Measurements from ENCODE around the gene GSTM4. TPM values are rescaled to one million over a fixed set of nuclear protein-coding genes. Genes with fewer than 3 reads are reported as not detected.

GSTM4 gene
- 10 to 100 TPM; 57.8 to 63.2 (median 62.2) TPM for polyA plus RNA-seq (ENCODE audit: insufficient read length in 3 of 3)
- long read RNA-seq, donor 1, transcript GSTM4-204 (8 exons, 1,412 nt), result major isoform, 11 of 13 reads
- long read RNA-seq, donor 1, partial matches to known transcripts, result 0 of 13 reads
- long read RNA-seq, donor 1, other reads (novel, unspliced or antisense), result 0 of 13 reads
- long read RNA-seq, donor 2, transcript GSTM4-204 (8 exons, 1,412 nt), result major isoform, 10 of 27 reads
- long read RNA-seq, donor 2, partial matches to known transcripts, result 10 of 27 reads
- long read RNA-seq, donor 2, other reads (novel, unspliced or antisense), result 0 of 27 reads
- long read RNA-seq, donor 3, transcript GSTM4-201 (8 exons, 1,321 nt), result minor isoform, 6 of 26 reads
- long read RNA-seq, donor 3, transcript GSTM4-204 (8 exons, 1,412 nt), result major isoform, 17 of 26 reads
- long read RNA-seq, donor 3, partial matches to known transcripts, result 0 of 26 reads
- long read RNA-seq, donor 3, other reads (novel, unspliced or antisense), result 0 of 26 reads
- long read RNA-seq, donor 4, transcript GSTM4-204 (8 exons, 1,412 nt), result major isoform, 17 of 21 reads
- long read RNA-seq, donor 4, partial matches to known transcripts, result 0 of 21 reads
- long read RNA-seq, donor 4, other reads (novel, unspliced or antisense), result 0 of 21 reads
- long read RNA-seq, donor 5, result 0 reads
- long read RNA-seq, donor 6, transcript GSTM4-204 (8 exons, 1,412 nt), result major isoform, 5 of 7 reads
- long read RNA-seq, donor 6, partial matches to known transcripts, result 0 of 7 reads
- long read RNA-seq, donor 6, other reads (novel, unspliced or antisense), result 0 of 7 reads
- long read RNA-seq, donor 7, transcript GSTM4-204 (8 exons, 1,412 nt), result major isoform, 13 of 16 reads
- long read RNA-seq, donor 7, partial matches to known transcripts, result 0 of 16 reads
- long read RNA-seq, donor 7, other reads (novel, unspliced or antisense), result 0 of 16 reads
- long read RNA-seq, donor 8, transcript GSTM4-201 (8 exons, 1,321 nt), result minor isoform, 5 of 470 reads
- long read RNA-seq, donor 8, transcript GSTM4-204 (8 exons, 1,412 nt), result major isoform, 27 of 470 reads
- long read RNA-seq, donor 8, partial matches to known transcripts, result 390 of 470 reads
- long read RNA-seq, donor 8, other reads (novel, unspliced or antisense), result 46 of 470 reads
- long read RNA-seq, donor 9, transcript GSTM4-204 (8 exons, 1,412 nt), result major isoform, 11 of 236 reads
- long read RNA-seq, donor 9, partial matches to known transcripts, result 102 of 236 reads
- long read RNA-seq, donor 9, other reads (novel, unspliced or antisense), result 120 of 236 reads
- long read RNA-seq, donor 10, transcript GSTM4-204 (8 exons, 1,412 nt), result major isoform, 11 of 324 reads
- long read RNA-seq, donor 10, partial matches to known transcripts, result 286 of 324 reads
- long read RNA-seq, donor 10, other reads (novel, unspliced or antisense), result 25 of 324 reads
- long read RNA-seq, donor 11, transcript GSTM4-204 (8 exons, 1,412 nt), result major isoform, 9 of 10 reads
- long read RNA-seq, donor 11, partial matches to known transcripts, result 0 of 10 reads
- long read RNA-seq, donor 11, other reads (novel, unspliced or antisense), result 0 of 10 reads
- long read RNA-seq, donor 12, partial matches to known transcripts, result 0 of 7 reads
- long read RNA-seq, donor 12, other reads (novel, unspliced or antisense), result 0 of 7 reads
- long read RNA-seq, donor 13, transcript GSTM4-204 (8 exons, 1,412 nt), result major isoform, 28 of 47 reads
- long read RNA-seq, donor 13, partial matches to known transcripts, result 11 of 47 reads
- long read RNA-seq, donor 13, other reads (novel, unspliced or antisense), result 0 of 47 reads
- long read RNA-seq, donor 14, transcript GSTM4-204 (8 exons, 1,412 nt), result major isoform, 9 of 14 reads
- long read RNA-seq, donor 14, partial matches to known transcripts, result 0 of 14 reads
- long read RNA-seq, donor 14, other reads (novel, unspliced or antisense), result 0 of 14 reads
- long read RNA-seq, donor 15, transcript GSTM4-204 (8 exons, 1,412 nt), result major isoform, 8 of 10 reads
- long read RNA-seq, donor 15, partial matches to known transcripts, result 0 of 10 reads
- long read RNA-seq, donor 15, other reads (novel, unspliced or antisense), result 0 of 10 reads
- long read RNA-seq, donor 16, transcript GSTM4-204 (8 exons, 1,412 nt), result major isoform, 25 of 33 reads
- long read RNA-seq, donor 16, partial matches to known transcripts, result 0 of 33 reads
- long read RNA-seq, donor 16, other reads (novel, unspliced or antisense), result 0 of 33 reads

GRCh38 chr1:109655615-109656519 is at the start of gene GSTM4:
Gene GSTM4, plus strand, starts transcription at chr1:109656099. Its CDS starts 291 bp downstream, at chr1:109656390.
- peak in 8 of 11 donors; percentile 53 to 81 (median 74) for DNase-seq (ENCODE audit: extremely low read depth in 1 of 11, low read depth in 9 of 11, low spot score in 4 of 11)

- DNase-seq (ENCODE audit: extremely low read depth in 1 of 11, low read depth in 9 of 11, low spot score in 4 of 11), result no peak
Observed at GRCh38 chr1:109609881-109610280, 46.0 kb upstream of the GSTM4 start.

GRCh38 chr1:109610609-109611307 is 45.1 kb upstream of the GSTM4 start:
- no peak for DNase-seq (ENCODE audit: extremely low read depth in 1 of 11, low read depth in 9 of 11, low spot score in 4 of 11)

- no peak for DNase-seq (ENCODE audit: extremely low read depth in 1 of 11, low read depth in 9 of 11, low spot score in 4 of 11)
Observed at GRCh38 chr1:109611308-109611990, 44.5 kb upstream of the GSTM4 start.

- DNase-seq (ENCODE audit: extremely low read depth in 1 of 11, low read depth in 9 of 11, low spot score in 4 of 11), result no peak
Observed at GRCh38 chr1:109613361-109614147, 42.3 kb upstream of the GSTM4 start.

GRCh38 chr1:109615879-109616278 is 40.0 kb upstream of the GSTM4 start:
- DNase-seq (ENCODE audit: extremely low read depth in 1 of 11, low read depth in 9 of 11, low spot score in 4 of 11), result peak in 1 of 11 donors; percentile 30

GRCh38 chr1:109616391-109616790 is 39.5 kb upstream of the GSTM4 start:
- no peak for DNase-seq (ENCODE audit: extremely low read depth in 1 of 11, low read depth in 9 of 11, low spot score in 4 of 11)

GRCh38 chr1:109617291-109617801 is 38.6 kb upstream of the GSTM4 start:
- DNase-seq (ENCODE audit: extremely low read depth in 1 of 11, low read depth in 9 of 11, low spot score in 4 of 11), result no peak

GRCh38 chr1:109618661-109619575 is 37.0 kb upstream of the GSTM4 start:
- no peak for DNase-seq (ENCODE audit: extremely low read depth in 1 of 11, low read depth in 9 of 11, low spot score in 4 of 11)

- peak in 3 of 11 donors; percentile 51 to 62 (median 52) for DNase-seq (ENCODE audit: extremely low read depth in 1 of 11, low read depth in 9 of 11, low spot score in 4 of 11)
Observed at GRCh38 chr1:109619576-109620400, 36.1 kb upstream of the GSTM4 start, which contains the start of the genes AMPD2 and GNAT2. Gene AMPD2, plus strand, starts transcription at chr1:109619837. Its CDS starts 1,339 bp downstream, at chr1:109621176. Gene GNAT2, minus strand, starts transcription at chr1:109619616. Its CDS starts 6,746 bp downstream, at chr1:109612870.

- DNase-seq (ENCODE audit: extremely low read depth in 1 of 11, low read depth in 9 of 11, low spot score in 4 of 11), result no peak
Observed at GRCh38 chr1:109620401-109620791, 35.5 kb upstream of the GSTM4 start.

- DNase-seq (ENCODE audit: extremely low read depth in 1 of 11, low read depth in 9 of 11, low spot score in 4 of 11), result peak; percentile 73 to 94 (median 89)
Observed at GRCh38 chr1:109620841-109621286, 35.0 kb upstream of the GSTM4 start.
